SJCRH30 (cell line): ENCODE measurements around the gene RABGGTB. TPM values are rescaled to one million over a fixed set of nuclear protein-coding genes. Genes with fewer than 3 reads are reported as not detected.
"Not testable (repeated sequence)": the region's sequence is repeated elsewhere in the genome, so short reads cannot be mapped to it uniquely, and the experiment has no call there.

Experiments
- DNase-seq, 2 experiments: peaks; one replicate each; pipeline ENCODE4 v3.0.0-alpha.2; 2015 to 2020
- H3K27ac ChIP-seq: fragments of 250-450 bp; sonication (Bioruptor Pico); 2 replicates; pipeline ENCODE4 v1.5.1; 2020; ENCODE audit warnings: mild to moderate bottlenecking, moderate library complexity
- H3K27me3 ChIP-seq: fragments of 250-450 bp; sonication (Bioruptor Pico); 2 replicates; pipeline ENCODE4 v1.5.1; 2020; ENCODE audit warnings: mild to moderate bottlenecking, moderate library complexity
- H3K36me3 ChIP-seq: fragments of 250-450 bp; sonication (Bioruptor Pico); 2 replicates; pipeline ENCODE4 v1.5.1; 2020; ENCODE audit warnings: mild to moderate bottlenecking, moderate library complexity
- H3K4me1 ChIP-seq: fragments of 250-450 bp; sonication (Bioruptor Pico); 2 replicates; pipeline ENCODE4 v1.5.1; 2020; ENCODE audit warnings: mild to moderate bottlenecking, moderate library complexity
- H3K4me3 ChIP-seq: fragments of 250-450 bp; sonication (Bioruptor Pico); 2 replicates; pipeline ENCODE4 v1.5.1; 2020; ENCODE audit warnings: mild to moderate bottlenecking, moderate library complexity
- H3K9me3 ChIP-seq: fragments of 250-450 bp; sonication (Bioruptor Pico); replicated peaks from 2 replicates; pipeline ENCODE4 v1.5.1; 2020; ENCODE audit warnings: mild to moderate bottlenecking, moderate library complexity
- total RNA-seq: library from RNA; depleted of rRNA; stranded (reverse); fragments of >200 nt; shearing (Covaris generic); gene quantifications from 2 replicates; pipeline ENCODE4 v1.2.3, GENCODE V29; 2014; rRNA removed

Gene RABGGTB
- 151 and 169 TPM in 2 replicates for total RNA-seq

GRCh38 chr1:75785983-75786853 lies at the start of gene RABGGTB:
Gene RABGGTB (plus strand): TSS chr1:75786256. CDS start chr1:75786272, 16 bp downstream.
- peaks cover 37% of the 10 kb centered on the region for H3K36me3 ChIP-seq
- H3K4me3 ChIP-seq, result peak within 1 kb of the TSS; percentile 72
- peak; percentile 95 to 97 for DNase-seq
- no peaks in the 10 kb centered on the region for H3K9me3 ChIP-seq
- peak within 1 kb of the TSS; percentile 73 for H3K27ac ChIP-seq
- peaks cover 12% of the 10 kb centered on the region; the same call in 1 of the 2 replicates for H3K4me1 ChIP-seq
- no peaks in the 10 kb centered on the region for H3K27me3 ChIP-seq

- H3K9me3 ChIP-seq, result no peaks in the 10 kb centered on the region
- DNase-seq, result no peak
- H3K4me3 ChIP-seq, result no peak overlapping the region
- H3K27ac ChIP-seq, result no peak overlapping the region
- H3K36me3 ChIP-seq, result peaks cover 32% of the 10 kb centered on the region
- H3K27me3 ChIP-seq, result no peaks in the 10 kb centered on the region
- no peaks in the 10 kb centered on the region for H3K4me1 ChIP-seq
These were observed 43.9 kb upstream of the RABGGTB start for GRCh38 chr1:75742047-75742625.

GRCh38 chr1:75745276-75745675 lies 40.8 kb upstream of the RABGGTB start:
- H3K9me3 ChIP-seq, result no peaks in the 10 kb centered on the region
- no peaks in the 10 kb centered on the region for H3K4me1 ChIP-seq
- H3K4me3 ChIP-seq, result no peak overlapping the region
- no peaks in the 10 kb centered on the region for H3K27me3 ChIP-seq
- peaks cover 20% of the 10 kb centered on the region for H3K36me3 ChIP-seq
- H3K27ac ChIP-seq, result no peak overlapping the region
- no peak for DNase-seq

- H3K36me3 ChIP-seq, result peaks cover 41% of the 10 kb centered on the region
- not testable (repeated sequence) for DNase-seq, H3K27me3 ChIP-seq, H3K4me1 ChIP-seq, H3K4me3 ChIP-seq, H3K9me3 ChIP-seq, H3K27ac ChIP-seq
These were observed 28.8 kb upstream of the RABGGTB start for GRCh38 chr1:75757210-75757609.

- H3K27ac ChIP-seq, H3K4me1 ChIP-seq, H3K4me3 ChIP-seq, H3K9me3 ChIP-seq, DNase-seq, H3K27me3 ChIP-seq: not testable (repeated sequence)
- peaks cover 32% of the 10 kb centered on the region for H3K36me3 ChIP-seq
These were observed 27.5 kb upstream of the RABGGTB start for GRCh38 chr1:75758543-75758942.

- Histone ChIP-seq H3K36me3 (peaks cover 7% of the 10 kb centered on the region; the same call in 1 of the 2 replicates), H3K9me3 (no peaks in the 10 kb centered on the region), H3K4me1 (0 out of 2 replicates have a peak, but pooled peaks cover 6% of the 10 kb centered on the region), H3K27me3 (no peaks in the 10 kb centered on the region), H3K27ac (no peak overlapping the region), H3K4me3 (no peak overlapping the region)
- no peak for DNase-seq
These were observed 21.9 kb upstream of the RABGGTB start for GRCh38 chr1:75764057-75764655.

- Histone ChIP-seq H3K36me3 (peaks cover 7% of the 10 kb centered on the region; the same call in 1 of the 2 replicates), H3K27me3 (no peaks in the 10 kb centered on the region), H3K27ac (peak overlapping the region; percentile 18), H3K4me1 (0 out of 2 replicates have a peak, but pooled peaks cover 6% of the 10 kb centered on the region), H3K4me3 (no peak overlapping the region), H3K9me3 (no peaks in the 10 kb centered on the region)
- DNase-seq, result no peak
These were observed 20.2 kb upstream of the RABGGTB start for GRCh38 chr1:75765697-75766355.

GRCh38 chr1:75768016-75768415 lies 18.0 kb upstream of the RABGGTB start:
- 0 out of 2 replicates have a peak, but pooled peaks cover 6% of the 10 kb centered on the region for H3K4me1 ChIP-seq
- DNase-seq, result no peak
- no peaks in the 10 kb centered on the region for H3K36me3 ChIP-seq
- H3K4me3 ChIP-seq, result no peak overlapping the region
- no peak overlapping the region for H3K27ac ChIP-seq
- no peaks in the 10 kb centered on the region; the same call in 1 of the 2 replicates for H3K9me3 ChIP-seq
- H3K27me3 ChIP-seq, result no peaks in the 10 kb centered on the region

GRCh38 chr1:75770761-75771160 lies 15.3 kb upstream of the RABGGTB start:
- H3K9me3 ChIP-seq, result no peaks in the 10 kb centered on the region; the same call in 1 of the 2 replicates
- H3K36me3 ChIP-seq, result no peaks in the 10 kb centered on the region
- H3K4me3 ChIP-seq, result no peak overlapping the region
- H3K4me1 ChIP-seq, result 0 out of 2 replicates have a peak, but pooled peaks cover 4% of the 10 kb centered on the region
- no peak for DNase-seq
- H3K27me3 ChIP-seq, result no peaks in the 10 kb centered on the region
- H3K27ac ChIP-seq, result no peak overlapping the region

GRCh38 chr1:75771978-75772377 lies 14.1 kb upstream of the RABGGTB start:
- Histone ChIP-seq H3K36me3 (no peaks in the 10 kb centered on the region), H3K4me3 (no peak overlapping the region), H3K27me3 (no peaks in the 10 kb centered on the region), H3K4me1 (no peaks in the 10 kb centered on the region), H3K27ac (no peak overlapping the region), H3K9me3 (no peaks in the 10 kb centered on the region; the same call in 1 of the 2 replicates)
- DNase-seq, result no peak

- not testable (repeated sequence) for DNase-seq, H3K27me3 ChIP-seq, H3K9me3 ChIP-seq, H3K36me3 ChIP-seq, H3K4me1 ChIP-seq, H3K4me3 ChIP-seq, H3K27ac ChIP-seq
These were observed 8.2 kb upstream of the RABGGTB start for GRCh38 chr1:75777812-75778211.

- H3K4me3 ChIP-seq, H3K4me1 ChIP-seq: not testable (repeated sequence)
These were observed 7.4 kb upstream of the RABGGTB start for GRCh38 chr1:75778694-75779093.

GRCh38 chr1:75780183-75780582 lies 5.9 kb upstream of the RABGGTB start:
- H3K36me3 ChIP-seq, H3K27ac ChIP-seq, H3K4me1 ChIP-seq, H3K27me3 ChIP-seq, DNase-seq, H3K4me3 ChIP-seq, H3K9me3 ChIP-seq: not testable (repeated sequence)

More at GRCh38 chr1:75778694-75779093, 7.4 kb upstream of the RABGGTB start:
- not testable (repeated sequence) for H3K27ac ChIP-seq, H3K9me3 ChIP-seq, DNase-seq, H3K27me3 ChIP-seq, H3K36me3 ChIP-seq

GRCh38 chr1:75783920-75784319 lies 2.1 kb upstream of the RABGGTB start:
- H3K4me3 ChIP-seq, H3K4me1 ChIP-seq, H3K9me3 ChIP-seq, H3K27ac ChIP-seq, H3K27me3 ChIP-seq, DNase-seq: not testable (repeated sequence)
- H3K36me3 ChIP-seq, result peaks cover 14% of the 10 kb centered on the region
